BLaER1 treated with 17β-estradiol and CSF1 and Interleukin-3, amounts not matched to agents 10 nM and 100 nM (cell line): ENCODE data around the gene PAQR4.
A peak's percentile ranks its signal among the peaks of the same experiment; 100 is the strongest.

ENCODE experiments used
- H3K27ac ChIP-seq, 11 experiments: shearing (Covaris generic); formaldehyde crosslinking; 2 replicates each; pipeline ENCODE4 v1.8.1; 2022
- H3K27me3 ChIP-seq, 11 experiments: shearing (Covaris generic); formaldehyde crosslinking; 2 replicates each; pipeline ENCODE4 v1.8.1; 2022
- H3K36me3 ChIP-seq, 11 experiments: shearing (Covaris generic); formaldehyde crosslinking; 2 replicates each; pipeline ENCODE4 v1.8.1; 2022
- H3K4me1 ChIP-seq, 10 experiments: shearing (Covaris generic); formaldehyde crosslinking; 2 replicates each; pipeline ENCODE4 v1.8.1; 2022
- H3K4me2 ChIP-seq, 11 experiments: shearing (Covaris generic); formaldehyde crosslinking; 2 replicates each; pipeline ENCODE4 v1.8.1; 2022
- H3K4me3 ChIP-seq, 10 experiments: shearing (Covaris generic); formaldehyde crosslinking; 2 replicates each; pipeline ENCODE4 v1.8.1; 2022
- H3K9ac ChIP-seq, 11 experiments: shearing (Covaris generic); formaldehyde crosslinking; 2 replicates each; pipeline ENCODE4 v1.8.1; 2022
- H3K9me3 ChIP-seq, 11 experiments: shearing (Covaris generic); formaldehyde crosslinking; replicated peaks in 1 of 11; 2 replicates each; pipeline ENCODE4 v1.8.1; 2022
- H4K20me1 ChIP-seq, 11 experiments: shearing (Covaris generic); formaldehyde crosslinking; 2 replicates each; pipeline ENCODE4 v1.8.1; 2022
- Cebpa-rat ChIP-seq, 11 experiments: shearing (Covaris generic); IDR thresholded peaks; 2 replicates each; pipeline ENCODE4 v1.8.1; 2022

Gene PAQR4

DNA sequence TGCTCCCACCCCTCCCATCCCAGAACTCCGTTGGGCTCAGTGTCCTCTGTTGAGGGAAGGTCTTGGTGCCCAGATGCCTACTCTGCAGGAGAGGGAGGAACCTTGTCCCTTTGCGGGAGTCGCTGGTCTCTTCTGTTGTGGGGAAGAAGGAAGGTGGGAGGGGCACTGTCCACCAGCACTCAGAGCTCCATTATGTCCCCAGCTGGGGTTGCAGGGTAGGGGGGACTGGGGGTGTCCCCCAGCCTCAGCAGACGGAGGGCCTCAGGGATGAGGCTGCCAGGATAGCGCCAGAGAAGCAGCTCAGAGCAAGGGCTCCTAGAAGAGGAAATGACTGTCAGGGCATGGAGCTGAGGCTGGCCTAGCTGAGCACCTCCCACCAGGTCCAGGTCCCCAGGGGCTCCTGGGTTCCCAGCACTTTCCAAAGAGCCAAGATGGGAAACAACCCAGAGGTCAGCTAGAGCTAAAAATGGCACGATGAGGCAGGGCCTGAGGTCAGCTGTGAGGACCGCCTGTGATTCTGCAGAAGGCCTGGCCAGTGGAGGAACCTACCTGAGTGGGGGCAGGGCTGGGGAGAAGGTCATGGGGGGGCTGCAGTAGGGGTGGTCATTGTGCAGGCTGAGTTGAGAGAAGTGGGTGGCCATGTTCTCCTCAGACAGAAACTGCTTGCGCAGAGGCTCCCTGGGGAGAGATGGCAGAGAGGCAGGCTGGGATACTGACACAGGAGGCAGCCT is 53.7 kb downstream of the PAQR4 start:
- H3K9ac ChIP-seq, result peak overlapping the region; percentile 91 to 99 (median 94); a peak in 20 of 22 replicates

More for the DNA sequence above, 53.7 kb downstream of the PAQR4 start:
- peak overlapping the region; percentile 66 to 82 (median 74) for H3K4me3 ChIP-seq
- TF ChIP-seq Cebpa-rat (IDR thresholded peaks at IDR 0.05), result no peak
- peaks cover 52 to 79% (median 70%) of the 10 kb centered on the region in 10 experiments for H3K4me1 ChIP-seq
- peaks cover 0 to 71% (median 67%) of the 10 kb centered on the region in 11 experiments; a peak in 20 of 22 replicates for H4K20me1 ChIP-seq
- H3K27ac ChIP-seq, result peak overlapping the region in 10 of 11 experiments; percentile 91 to 98 (median 96); a peak in 15 of 22 replicates
- H3K4me2 ChIP-seq, result peak overlapping the region; percentile 95 to 100 (median 99)
- H3K9me3 ChIP-seq, result no peaks in the 10 kb centered on the region
- peaks cover 4 to 34% (median 24%) of the 10 kb centered on the region in 11 experiments; a peak in 15 of 22 replicates for H3K27me3 ChIP-seq
- peaks cover 20 to 28% (median 23%) of the 10 kb centered on the region in 11 experiments for H3K36me3 ChIP-seq
